ENCODE results near the gene FOXN1. TPM values are rescaled to one million over a fixed set of nuclear protein-coding genes. Genes with fewer than 3 reads are reported as not detected.

The FOXN1 gene
- total and polyA plus RNA-seq, 2 experiments from 2014 or later = 0.06 TPM; not detected in 1

DNA sequence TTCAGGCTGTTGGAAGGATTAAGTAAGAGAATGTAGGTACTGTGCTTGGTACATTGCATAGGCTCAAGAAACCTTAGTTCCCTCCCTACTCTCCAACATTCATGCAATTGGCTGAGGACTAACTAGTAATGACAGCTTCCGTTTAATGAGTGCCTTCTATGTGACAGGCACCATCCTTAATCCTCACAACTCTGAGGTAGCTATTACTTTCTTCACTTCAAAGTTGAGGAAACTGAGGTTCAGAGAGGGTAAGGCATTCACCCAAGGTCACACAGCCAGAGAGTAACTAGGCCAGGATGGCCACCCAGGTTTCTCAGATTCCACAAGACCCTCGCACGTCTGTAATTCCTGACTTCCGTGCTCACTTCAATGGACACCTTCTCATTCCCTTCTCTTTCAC is 24.1 kb downstream of the FOXN1 start:
- Histone ChIP-seq H3K4me1 (ENCODE audit: low read depth) (peaks cover 11% of the 10 kb centered on the region), H3K27me3 (no peaks in the 10 kb centered on the region)
- no peak for DNase-seq (ENCODE audit: low read depth in 1 of 2, low spot score in 1 of 2)

DNA sequence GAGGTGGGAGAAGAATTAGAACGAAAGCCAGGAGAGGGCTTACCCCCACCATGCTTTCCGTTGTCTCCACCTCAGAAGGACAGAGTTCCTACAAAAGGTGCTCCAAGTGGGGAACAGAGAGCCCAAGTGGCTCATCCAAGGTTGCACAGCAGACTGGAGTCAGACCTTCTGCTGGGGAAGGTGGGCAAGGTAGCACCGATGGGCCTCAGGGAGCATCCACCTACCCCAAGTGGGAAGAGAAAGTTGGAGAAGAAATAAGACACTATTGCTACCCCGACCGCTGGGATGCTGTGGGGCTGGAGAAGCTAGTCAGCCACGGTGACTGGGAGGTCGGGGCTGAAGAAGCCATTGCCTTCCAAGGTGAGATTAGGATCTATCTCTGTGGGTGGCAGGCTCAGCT is 24.8 kb downstream of the FOXN1 start:
- no peak overlapping the region for H3K27ac ChIP-seq
- no peak overlapping the region for H3K4me3 ChIP-seq
- H3K27me3 ChIP-seq = no peaks in the 10 kb centered on the region
- TF ChIP-seq, protein P1, sequence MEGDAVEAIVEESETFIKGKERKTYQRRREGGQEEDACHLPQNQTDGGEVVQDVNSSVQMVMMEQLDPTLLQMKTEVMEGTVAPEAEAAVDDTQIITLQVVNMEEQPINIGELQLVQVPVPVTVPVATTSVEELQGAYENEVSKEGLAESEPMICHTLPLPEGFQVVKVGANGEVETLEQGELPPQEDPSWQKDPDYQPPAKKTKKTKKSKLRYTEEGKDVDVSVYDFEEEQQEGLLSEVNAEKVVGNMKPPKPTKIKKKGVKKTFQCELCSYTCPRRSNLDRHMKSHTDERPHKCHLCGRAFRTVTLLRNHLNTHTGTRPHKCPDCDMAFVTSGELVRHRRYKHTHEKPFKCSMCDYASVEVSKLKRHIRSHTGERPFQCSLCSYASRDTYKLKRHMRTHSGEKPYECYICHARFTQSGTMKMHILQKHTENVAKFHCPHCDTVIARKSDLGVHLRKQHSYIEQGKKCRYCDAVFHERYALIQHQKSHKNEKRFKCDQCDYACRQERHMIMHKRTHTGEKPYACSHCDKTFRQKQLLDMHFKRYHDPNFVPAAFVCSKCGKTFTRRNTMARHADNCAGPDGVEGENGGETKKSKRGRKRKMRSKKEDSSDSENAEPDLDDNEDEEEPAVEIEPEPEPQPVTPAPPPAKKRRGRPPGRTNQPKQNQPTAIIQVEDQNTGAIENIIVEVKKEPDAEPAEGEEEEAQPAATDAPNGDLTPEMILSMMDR (IDR thresholded peaks at IDR 0.05; ENCODE audit: low read depth, low read length) = no peak
- H3K9me3 ChIP-seq (ENCODE audit: low read depth) = no peaks in the 10 kb centered on the region
- no peaks in the 10 kb centered on the region for H3K36me3 ChIP-seq
- no peak for DNase-seq (ENCODE audit: low read depth in 1 of 2, low spot score in 1 of 2)
- peaks cover 4% of the 10 kb centered on the region for H3K4me1 ChIP-seq (ENCODE audit: low read depth)

More for the DNA sequence above, 24.1 kb downstream of the FOXN1 start:
- no peaks in the 10 kb centered on the region for H3K9me3 ChIP-seq (ENCODE audit: low read depth)
- no peaks in the 10 kb centered on the region for H3K36me3 ChIP-seq
- H3K4me3 ChIP-seq = no peak overlapping the region
- TF ChIP-seq, protein P1 (IDR thresholded peaks at IDR 0.05; ENCODE audit: low read depth, low read length) = no peak
- no peak overlapping the region for H3K27ac ChIP-seq

DNA sequence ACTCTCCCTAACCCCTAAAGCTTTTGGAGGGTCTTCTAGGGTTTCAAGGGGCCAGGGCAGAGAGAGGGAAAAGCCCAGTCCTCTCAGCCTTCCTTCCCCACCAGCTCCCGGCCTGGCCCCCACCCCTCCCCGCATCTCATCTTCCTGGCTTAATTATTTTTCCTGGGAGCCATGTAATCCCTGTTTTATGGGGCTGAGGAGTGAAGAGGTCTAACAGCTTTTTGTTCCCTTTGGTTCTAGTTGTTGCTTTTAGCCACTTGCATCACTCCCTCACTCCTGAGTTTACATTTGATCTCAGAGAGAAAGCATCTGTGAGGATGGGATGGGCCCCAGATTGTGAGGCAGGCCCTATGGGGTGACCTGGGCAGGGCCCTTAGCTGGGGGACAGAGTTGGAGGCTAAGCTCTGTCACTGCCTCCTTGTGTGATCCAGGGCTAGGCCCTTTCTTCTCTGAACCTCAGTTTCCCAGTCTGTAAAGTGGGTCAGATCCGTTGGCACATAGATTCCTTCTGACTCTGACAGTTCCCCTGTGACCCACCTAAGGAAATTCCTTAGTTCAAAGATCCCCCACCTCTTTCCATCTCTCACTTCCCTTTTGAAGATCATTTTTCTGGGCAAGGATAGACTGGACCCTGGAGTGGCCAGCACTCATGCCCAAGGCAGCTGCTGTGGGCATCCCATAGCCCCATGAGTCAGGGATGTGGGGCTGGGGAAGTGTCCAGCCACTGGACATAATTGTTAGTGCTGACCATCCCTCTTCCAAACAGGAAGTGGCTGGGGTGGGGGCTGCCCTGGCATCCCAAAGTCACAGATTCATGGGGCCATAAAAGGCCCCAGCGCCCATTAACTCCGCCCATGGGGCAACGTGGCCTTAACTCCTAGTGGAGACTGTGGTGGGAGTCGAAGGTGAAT is 26.2 kb downstream of the FOXN1 start:
- Histone ChIP-seq H3K36me3 (no peaks in the 10 kb centered on the region), H3K9me3 (ENCODE audit: low read depth) (no peaks in the 10 kb centered on the region), H3K27me3 (no peaks in the 10 kb centered on the region), H3K4me1 (ENCODE audit: low read depth) (no peaks in the 10 kb centered on the region), H3K4me3 (no peak overlapping the region), H3K27ac (no peak overlapping the region)
- no peak for DNase-seq (ENCODE audit: low read depth in 1 of 2, low spot score in 1 of 2)
- TF ChIP-seq, protein P1 (IDR thresholded peaks at IDR 0.05; ENCODE audit: low read depth, low read length) = no peak

DNA sequence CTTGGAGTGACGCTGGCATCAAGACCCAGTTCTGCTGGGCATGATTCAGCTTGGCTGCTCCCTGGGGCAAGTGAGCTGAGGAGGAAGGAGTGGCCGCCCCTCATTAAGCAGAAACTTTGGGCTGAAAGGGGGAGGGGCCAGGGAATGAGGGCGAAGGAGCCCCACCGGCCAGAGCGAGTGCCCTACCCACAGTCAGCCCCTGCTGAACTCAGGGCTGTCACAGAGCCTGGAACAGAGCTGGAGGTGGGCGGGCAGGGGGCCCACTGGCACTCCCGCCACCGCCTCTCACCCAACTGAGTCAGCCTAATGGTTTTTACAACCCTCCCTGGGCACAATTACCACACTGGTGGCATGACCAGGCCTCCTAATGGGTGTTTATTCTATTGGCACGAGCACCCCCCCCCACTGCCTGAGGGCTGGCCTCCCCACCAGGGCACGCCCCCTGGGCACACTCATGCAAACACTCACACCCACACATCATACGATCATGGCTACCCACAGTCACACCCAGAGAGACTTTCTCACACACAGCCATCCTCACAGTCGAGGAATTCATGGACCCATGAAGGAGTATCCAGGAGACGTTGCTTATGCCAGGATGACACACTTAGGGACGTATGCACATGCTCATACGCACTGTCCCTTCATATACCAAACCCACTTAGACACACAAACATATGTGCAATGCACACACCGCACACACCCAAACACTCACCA is 27.1 kb downstream of the FOXN1 start:
- H3K27me3 ChIP-seq = no peaks in the 10 kb centered on the region
- no peak for DNase-seq (ENCODE audit: low read depth in 1 of 2, low spot score in 1 of 2)
- H3K27ac ChIP-seq = no peak overlapping the region
- TF ChIP-seq, protein P1 (IDR thresholded peaks at IDR 0.05; ENCODE audit: low read depth, low read length) = no peak
- no peak overlapping the region for H3K4me3 ChIP-seq
- H3K36me3 ChIP-seq = no peaks in the 10 kb centered on the region
- H3K9me3 ChIP-seq (ENCODE audit: low read depth) = no peaks in the 10 kb centered on the region
- no peaks in the 10 kb centered on the region for H3K4me1 ChIP-seq (ENCODE audit: low read depth)

DNA sequence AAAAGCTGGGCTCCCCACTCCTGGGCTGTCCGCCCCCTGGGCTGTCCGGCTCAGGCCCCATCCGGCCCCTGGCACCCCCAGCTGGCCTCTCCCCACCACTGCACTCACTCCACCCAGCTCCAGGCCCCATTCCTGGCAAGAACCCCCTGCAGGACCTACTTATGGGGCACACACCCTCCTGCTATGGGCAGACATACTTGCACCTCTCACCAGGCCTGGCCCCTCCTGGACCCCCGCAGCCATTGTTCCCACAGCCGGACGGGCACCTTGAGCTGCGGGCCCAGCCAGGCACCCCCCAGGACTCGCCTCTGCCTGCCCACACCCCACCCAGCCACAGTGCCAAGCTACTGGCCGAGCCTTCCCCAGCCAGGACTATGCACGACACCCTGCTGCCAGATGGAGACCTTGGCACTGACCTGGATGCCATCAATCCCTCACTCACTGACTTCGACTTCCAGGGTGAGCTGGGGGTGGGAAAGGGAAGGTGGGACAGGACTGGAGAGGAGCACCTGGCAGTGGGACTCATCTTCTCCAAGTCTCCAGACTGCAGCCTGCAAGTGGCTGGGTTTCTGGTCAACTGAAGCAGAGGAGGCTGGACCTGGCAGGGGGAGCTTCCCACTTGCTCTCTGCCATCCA is 28.7 kb downstream of the FOXN1 start:
- H3K4me1 ChIP-seq (ENCODE audit: low read depth) = no peaks in the 10 kb centered on the region
- TF ChIP-seq, protein P1 (IDR thresholded peaks at IDR 0.05; ENCODE audit: low read depth, low read length) = no peak
- no peak overlapping the region for H3K4me3 ChIP-seq
- DNase-seq (ENCODE audit: low read depth in 1 of 2, low spot score in 1 of 2) = no peak
- H3K36me3 ChIP-seq = no peaks in the 10 kb centered on the region
- no peaks in the 10 kb centered on the region for H3K27me3 ChIP-seq
- no peaks in the 10 kb centered on the region for H3K9me3 ChIP-seq (ENCODE audit: low read depth)
- H3K27ac ChIP-seq = no peak overlapping the region

Measured in cardiac muscle cell (in vitro differentiated cells and primary cell).